ENCODE results near the gene GRPEL2.
A peak's percentile ranks its signal among the peaks of the same experiment; 100 is the strongest.

GRPEL2 gene

DNA sequence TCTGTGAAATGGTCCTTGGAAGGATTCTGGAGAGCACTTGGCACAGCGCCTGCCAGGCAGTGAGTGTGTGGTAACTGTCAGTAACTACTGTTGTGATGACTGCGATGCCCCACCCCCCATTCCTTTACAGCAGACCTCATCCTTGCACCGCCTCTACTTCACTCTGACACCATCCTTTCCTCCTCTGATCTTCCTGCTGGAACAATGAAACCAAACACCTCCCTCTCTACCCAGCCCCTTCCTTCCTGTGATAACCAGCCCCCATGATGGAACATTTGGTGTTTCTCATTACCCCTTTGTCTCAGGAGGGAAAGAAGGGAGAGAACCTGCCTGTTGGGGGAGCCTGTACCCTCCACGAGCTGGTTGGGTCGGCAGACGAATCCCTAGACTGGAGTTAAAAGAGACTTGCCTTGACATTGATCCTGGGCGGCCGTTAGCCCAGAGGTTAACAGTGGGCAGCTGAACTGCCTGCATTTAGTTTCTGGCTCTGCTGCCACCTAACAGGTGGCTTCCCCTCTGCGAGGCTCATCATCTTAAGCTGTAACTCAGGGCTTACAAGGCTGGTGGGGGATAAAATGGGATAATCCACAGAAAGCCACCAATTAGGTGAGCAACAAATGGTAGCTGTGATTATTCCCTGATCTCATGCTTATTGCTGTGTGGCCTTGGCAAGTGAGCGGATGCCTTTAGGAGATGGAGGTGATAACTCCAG is 34.2 kb upstream of the GRPEL2 start:
- no peak overlapping the region for H3K27ac ChIP-seq (ENCODE audit: poor library complexity, severe bottlenecking)
- H3K4me3 ChIP-seq (ENCODE audit: severe bottlenecking) = no peak overlapping the region
- H3K4me1 ChIP-seq (ENCODE audit: insufficient read depth, poor library complexity, severe bottlenecking) = no peaks in the 10 kb centered on the region
- TF ChIP-seq CTCF (IDR thresholded peaks at IDR 0.05; ENCODE audit: poor library complexity, severe bottlenecking) = no peak
- peak; percentile 79 for DNase-seq (ENCODE audit: low spot score)
- peak; percentile 48 for ATAC-seq (ENCODE audit: low read depth)
- H3K27me3 ChIP-seq (ENCODE audit: insufficient read depth, poor library complexity, severe bottlenecking) = no peaks in the 10 kb centered on the region
- H3K36me3 ChIP-seq (ENCODE audit: low read depth) = peaks cover 26% of the 10 kb centered on the region
- H3K9me3 ChIP-seq (ENCODE audit: severe bottlenecking) = no peaks in the 10 kb centered on the region

DNA sequence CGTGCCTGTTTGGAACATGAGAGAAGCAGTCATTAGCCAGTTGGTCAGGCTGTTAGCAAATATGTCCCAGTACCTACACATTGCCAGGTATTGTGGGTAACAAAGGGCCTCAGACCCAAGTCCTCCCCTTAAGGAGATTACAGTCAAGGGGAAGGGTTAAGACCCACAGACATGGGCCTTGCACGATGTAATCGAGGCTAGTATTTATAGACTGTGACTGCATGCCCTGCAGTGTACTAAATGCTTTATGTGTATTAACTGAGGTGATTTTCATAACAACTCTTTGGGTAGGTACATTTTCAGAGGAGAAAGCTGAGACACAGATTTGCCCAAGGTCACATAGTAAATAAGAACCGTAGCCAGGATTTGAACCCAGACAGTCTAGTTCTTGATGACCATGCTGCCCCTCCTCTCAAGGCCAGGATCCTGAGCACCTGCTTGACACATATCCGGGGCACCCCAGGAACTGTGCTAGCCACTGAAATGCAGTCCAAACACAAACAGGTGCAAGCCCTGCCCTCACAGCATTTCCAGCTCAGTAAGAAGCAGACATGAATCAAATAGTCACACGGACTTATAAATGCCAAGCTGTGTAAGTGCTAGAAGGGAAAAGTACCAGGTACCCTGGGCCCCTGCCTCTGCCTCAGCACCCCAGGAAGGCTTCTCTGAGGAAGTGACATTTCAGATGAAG is 32.0 kb upstream of the GRPEL2 start:
- no peaks in the 10 kb centered on the region for H3K27me3 ChIP-seq (ENCODE audit: insufficient read depth, poor library complexity, severe bottlenecking)
- ATAC-seq (ENCODE audit: low read depth) (no peak), DNase-seq (ENCODE audit: low spot score) (no peak)
- H3K36me3 ChIP-seq (ENCODE audit: low read depth) = peaks cover 19% of the 10 kb centered on the region
- no peak for TF ChIP-seq CTCF (IDR thresholded peaks at IDR 0.05; ENCODE audit: poor library complexity, severe bottlenecking)
- H3K27ac ChIP-seq (ENCODE audit: poor library complexity, severe bottlenecking) = no peak overlapping the region
- H3K4me1 ChIP-seq (ENCODE audit: insufficient read depth, poor library complexity, severe bottlenecking) = no peaks in the 10 kb centered on the region
- no peaks in the 10 kb centered on the region for H3K9me3 ChIP-seq (ENCODE audit: severe bottlenecking)
- no peak overlapping the region for H3K4me3 ChIP-seq (ENCODE audit: severe bottlenecking)

DNA sequence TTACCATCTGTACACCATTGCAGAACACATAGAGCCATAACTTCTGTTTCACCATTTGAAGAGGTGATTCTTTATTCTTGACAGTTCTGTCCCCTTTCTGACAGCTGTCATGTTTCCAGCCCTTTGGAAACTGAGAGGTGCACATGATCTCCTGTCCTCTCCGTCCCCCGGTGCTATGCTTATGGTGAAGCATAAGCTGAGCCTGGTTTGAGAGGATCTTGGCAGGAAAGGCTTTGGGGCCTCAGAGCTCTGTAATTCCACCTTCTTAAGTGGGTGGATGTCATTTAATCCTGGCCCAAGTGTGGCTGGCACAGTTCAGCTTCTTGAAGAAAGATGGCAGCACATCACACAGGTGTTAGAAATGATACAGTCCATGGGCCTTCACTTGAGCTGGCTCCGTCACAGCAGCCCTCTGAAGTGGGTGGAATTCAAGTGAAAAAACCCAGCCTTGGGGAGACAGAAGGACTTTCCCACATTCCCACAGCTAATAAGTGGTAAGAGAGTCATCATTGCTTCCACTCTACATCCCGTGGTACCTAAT is 30.7 kb upstream of the GRPEL2 start:
- H3K27ac ChIP-seq (ENCODE audit: poor library complexity, severe bottlenecking) = no peak overlapping the region
- H3K9me3 ChIP-seq (ENCODE audit: severe bottlenecking) = no peaks in the 10 kb centered on the region
- no peak for TF ChIP-seq CTCF (IDR thresholded peaks at IDR 0.05; ENCODE audit: poor library complexity, severe bottlenecking)
- no peak for ATAC-seq (ENCODE audit: low read depth)
- H3K36me3 ChIP-seq (ENCODE audit: low read depth) = peaks cover 24% of the 10 kb centered on the region
- no peaks in the 10 kb centered on the region for H3K27me3 ChIP-seq (ENCODE audit: insufficient read depth, poor library complexity, severe bottlenecking)
- no peak overlapping the region for H3K4me3 ChIP-seq (ENCODE audit: severe bottlenecking)
- DNase-seq (ENCODE audit: low spot score) = no peak
- no peaks in the 10 kb centered on the region for H3K4me1 ChIP-seq (ENCODE audit: insufficient read depth, poor library complexity, severe bottlenecking)

- Histone ChIP-seq H3K27ac (ENCODE audit: poor library complexity, severe bottlenecking) (no peak overlapping the region), H3K36me3 (ENCODE audit: low read depth) (peaks cover 21% of the 10 kb centered on the region), H3K9me3 (ENCODE audit: severe bottlenecking) (no peaks in the 10 kb centered on the region), H3K4me1 (ENCODE audit: insufficient read depth, poor library complexity, severe bottlenecking) (peaks cover 4% of the 10 kb centered on the region), H3K4me3 (ENCODE audit: severe bottlenecking) (no peak overlapping the region), H3K27me3 (ENCODE audit: insufficient read depth, poor library complexity, severe bottlenecking) (no peaks in the 10 kb centered on the region)
- TF ChIP-seq CTCF (IDR thresholded peaks at IDR 0.05; ENCODE audit: poor library complexity, severe bottlenecking) = no peak
- ATAC-seq (ENCODE audit: low read depth) (no peak), DNase-seq (ENCODE audit: low spot score) (no peak)
Measured at GRCh38 chr5:149315753-149316152, 29.5 kb upstream of the GRPEL2 start.

Data from RWPE2 (cell line).